NOMO-1 (cell line): Measurements from ENCODE around the gene SHMT1.
"Not testable (repeated sequence)": the region's sequence is repeated elsewhere in the genome, so short reads cannot be mapped to it uniquely, and the experiment has no call there.

ENCODE experiments used
- DNase-seq, 2 experiments: peaks; one replicate each; lab custom pipeline; 2025; ENCODE audit not compliant: unreplicated experiment in 2 of 2; lab: John Stamatoyannopoulos, UW

The SHMT1 gene

DNA sequence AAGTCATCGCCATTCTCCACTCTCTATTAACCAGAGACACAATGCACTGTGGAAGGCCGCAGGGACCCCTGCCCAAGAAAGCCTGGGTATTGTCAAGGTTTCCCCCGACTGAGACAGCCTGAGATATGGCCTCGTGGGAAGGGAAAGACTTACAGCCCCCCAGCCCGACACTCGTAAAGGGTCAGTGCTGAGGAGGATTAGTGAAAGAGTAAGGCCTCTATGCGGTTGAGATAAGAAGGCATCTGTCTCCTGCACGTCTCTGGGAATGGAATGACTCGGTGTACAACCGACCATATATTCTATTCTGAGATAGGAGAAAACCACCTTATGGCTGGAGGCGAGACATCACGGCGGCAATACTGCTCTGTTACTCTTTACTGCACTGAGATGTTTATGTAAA lies 60.1 kb downstream of the SHMT1 start:
- not testable (repeated sequence) for DNase-seq

GRCh38 chr17:18300725-18301480 lies 62.4 kb downstream of the SHMT1 start:
- peak; percentile 59 to 77 for DNase-seq

GRCh38 chr17:18298061-18298460 lies 65.3 kb downstream of the SHMT1 start:
- not testable (repeated sequence) for DNase-seq

DNA sequence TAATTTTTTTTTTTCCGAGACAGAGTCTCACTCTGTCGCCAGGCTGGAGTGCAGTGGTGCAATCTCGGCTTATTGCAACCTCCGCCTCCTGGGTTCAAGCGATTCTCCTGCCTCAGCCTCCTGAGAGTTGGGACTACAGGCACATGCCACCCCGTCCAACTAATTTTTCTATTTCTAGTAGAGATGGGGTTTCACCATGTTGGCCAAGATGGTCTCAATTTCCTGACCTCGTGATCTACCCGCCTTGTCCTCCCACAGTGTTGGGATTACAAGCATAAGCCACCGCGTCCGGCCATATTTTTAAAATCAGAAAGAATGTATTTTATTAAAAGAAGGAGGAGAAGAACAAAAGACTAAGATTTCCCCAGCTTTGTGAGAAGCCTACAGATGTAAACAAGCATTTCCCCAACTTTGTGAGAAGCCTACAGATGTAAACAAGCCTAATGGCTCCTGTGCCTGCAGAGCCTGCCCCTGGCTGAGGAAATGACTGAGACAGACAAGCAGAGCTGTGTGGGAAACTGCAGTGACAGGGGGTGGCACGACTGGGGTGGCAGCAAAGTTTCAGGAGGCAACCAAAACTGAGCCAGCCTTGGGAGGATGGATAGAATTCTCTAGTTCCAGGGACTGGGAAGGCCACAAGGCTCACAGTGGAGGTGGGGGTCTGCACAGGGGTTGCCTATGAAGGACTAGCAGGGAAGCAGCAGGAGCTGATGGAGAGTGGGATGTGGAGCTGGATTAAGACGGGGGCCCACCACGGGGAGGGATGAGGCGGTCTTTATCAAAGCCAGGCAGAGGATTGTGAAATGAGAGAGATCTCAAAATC lies 71.4 kb downstream of the SHMT1 start:
- no peak for DNase-seq

DNA sequence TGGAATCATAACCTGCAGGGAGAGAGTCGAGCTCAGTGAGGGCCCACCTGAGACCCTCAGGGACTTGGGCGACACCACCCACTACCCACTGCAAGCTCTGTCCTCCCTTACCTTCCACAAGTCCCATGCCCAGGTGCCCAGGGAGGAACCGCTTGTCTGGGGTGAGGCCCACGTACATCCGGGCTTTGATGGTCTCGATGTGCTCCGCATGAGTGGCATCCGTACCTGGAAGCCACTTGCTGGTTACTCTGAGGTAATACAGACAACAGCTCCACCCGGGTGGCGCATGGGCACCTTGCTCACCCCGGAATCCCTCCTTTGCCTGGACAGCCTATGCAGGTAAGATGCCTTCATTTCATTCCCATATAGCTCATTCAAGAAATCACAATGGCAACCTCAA lies 78.1 kb downstream of the SHMT1 start:
- no peak for DNase-seq

DNA sequence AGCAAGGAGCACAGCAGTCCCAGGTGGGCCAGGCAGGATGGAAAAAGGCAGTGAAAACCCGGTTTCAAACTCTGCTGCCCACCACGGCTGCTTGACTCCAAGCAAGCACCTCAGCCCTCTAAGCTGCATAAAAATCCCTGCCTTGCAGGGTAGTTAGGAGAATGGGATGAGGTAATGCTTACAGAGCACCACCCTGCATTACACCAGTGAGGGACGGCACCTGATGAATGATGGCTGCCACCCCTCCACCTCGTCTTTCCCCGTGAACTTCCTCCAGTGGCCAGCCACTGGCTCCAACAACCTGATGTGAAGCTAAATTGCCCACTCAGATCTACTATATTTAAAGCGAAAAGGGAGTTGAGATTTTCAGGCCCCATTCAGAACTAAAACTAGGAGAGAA lies 81.6 kb downstream of the SHMT1 start:
- DNase-seq: no peak

- DNase-seq: no peak
Observed at GRCh38 chr17:18280766-18281371, 82.5 kb downstream of the SHMT1 start.

- DNase-seq: no peak
Observed at GRCh38 chr17:18280249-18280648, 83.1 kb downstream of the SHMT1 start.

DNA sequence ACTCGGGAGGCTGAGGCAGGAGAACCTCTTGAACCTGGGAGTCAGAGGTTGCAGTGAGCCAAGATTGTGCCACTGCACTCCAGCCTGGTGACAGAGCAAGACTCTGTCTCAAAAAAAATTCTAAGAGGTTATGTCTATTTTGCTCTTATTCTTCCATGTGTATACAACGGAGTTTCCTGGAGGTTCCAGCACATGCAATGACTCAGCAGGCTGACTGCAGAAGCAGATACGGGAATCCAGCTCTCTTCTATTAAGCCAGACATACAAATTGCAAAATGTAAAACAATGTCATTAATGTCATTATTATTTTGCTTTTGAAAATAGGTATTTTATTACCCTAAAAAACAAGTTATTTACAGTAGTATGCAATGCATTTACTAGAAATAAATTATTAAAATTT lies 84.5 kb downstream of the SHMT1 start:
- DNase-seq: no peak
